Esophagus squamous epithelium (tissue), 4 donors: ENCODE measurements around the gene DTX3L.

Experiments used
- POLR2A ChIP-seq, 4 donors: fragments of 450-650 bp; IDR thresholded peaks; one replicate each; pipeline ENCODE4 v1.6.1; 2017; ENCODE audit warnings: antibody characterized with exemption in 4 of 4, mild to moderate bottlenecking in 4 of 4, moderate library complexity in 3 of 4
- TF ChIP-seq, protein P1 (sequence below), 6 experiments: fragments of 450-650 bp in 4 of 6; fragments of 200-600 bp in 2 of 6; sonication (generic) in 2 of 6; IDR thresholded peaks; one replicate each; pipeline ENCODE4 v1.5.1; 2016 to 2019; ENCODE audit warnings: antibody characterized with exemption in 6 of 6, mild to moderate bottlenecking in 4 of 6, moderate library complexity in 4 of 6

GRCh38 chr3:122533931-122534334, 30.2 kb upstream of the DTX3L start:
- TF ChIP-seq, protein P1, sequence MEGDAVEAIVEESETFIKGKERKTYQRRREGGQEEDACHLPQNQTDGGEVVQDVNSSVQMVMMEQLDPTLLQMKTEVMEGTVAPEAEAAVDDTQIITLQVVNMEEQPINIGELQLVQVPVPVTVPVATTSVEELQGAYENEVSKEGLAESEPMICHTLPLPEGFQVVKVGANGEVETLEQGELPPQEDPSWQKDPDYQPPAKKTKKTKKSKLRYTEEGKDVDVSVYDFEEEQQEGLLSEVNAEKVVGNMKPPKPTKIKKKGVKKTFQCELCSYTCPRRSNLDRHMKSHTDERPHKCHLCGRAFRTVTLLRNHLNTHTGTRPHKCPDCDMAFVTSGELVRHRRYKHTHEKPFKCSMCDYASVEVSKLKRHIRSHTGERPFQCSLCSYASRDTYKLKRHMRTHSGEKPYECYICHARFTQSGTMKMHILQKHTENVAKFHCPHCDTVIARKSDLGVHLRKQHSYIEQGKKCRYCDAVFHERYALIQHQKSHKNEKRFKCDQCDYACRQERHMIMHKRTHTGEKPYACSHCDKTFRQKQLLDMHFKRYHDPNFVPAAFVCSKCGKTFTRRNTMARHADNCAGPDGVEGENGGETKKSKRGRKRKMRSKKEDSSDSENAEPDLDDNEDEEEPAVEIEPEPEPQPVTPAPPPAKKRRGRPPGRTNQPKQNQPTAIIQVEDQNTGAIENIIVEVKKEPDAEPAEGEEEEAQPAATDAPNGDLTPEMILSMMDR (IDR thresholded peaks at IDR 0.05): no peak
- TF ChIP-seq POLR2A (IDR thresholded peaks at IDR 0.05): no peak
